ENCODE data around the gene ACOT11.

- TF ChIP-seq TCF7L2 (IDR thresholded peaks at IDR 0.05; ENCODE audit: low read depth, low read length) (no peak), POLR2AphosphoS5 (IDR thresholded peaks at IDR 0.05; ENCODE audit: low read depth, low read length) (no peak)
Measured at GRCh38 chr1:54548389-54549044, 489 bp downstream of the ACOT11 start.
